ENCODE measurements around the gene LTB4R2. TPM values are rescaled to one million over a fixed set of nuclear protein-coding genes. Genes with fewer than 3 reads are reported as not detected.

The LTB4R2 gene
- total RNA-seq, 1 donor from 2014 or later = 13.3 TPM

GRCh38 chr14:24285351-24285750 is 24.6 kb upstream of the LTB4R2 start:
- Mint-ChIP-seq H3K36me3 (ENCODE audit: low read depth, unreplicated experiment) (peaks cover 4% of the 10 kb centered on the region), H3K4me1 (ENCODE audit: unreplicated experiment) (no peaks in the 10 kb centered on the region), H3K27me3 (ENCODE audit: unreplicated experiment) (peaks cover 17% of the 10 kb centered on the region), H3K4me3 (ENCODE audit: unreplicated experiment) (no peak overlapping the region), H3K9me3 (ENCODE audit: unreplicated experiment) (no peaks in the 10 kb centered on the region), H3K27ac (ENCODE audit: unreplicated experiment) (no peak overlapping the region)
- no peak for DNase-seq (ENCODE audit: low spot score)
- no peak for TF ChIP-seq CTCF (IDR thresholded peaks at IDR 0.05; ENCODE audit: unreplicated experiment)

DNA sequence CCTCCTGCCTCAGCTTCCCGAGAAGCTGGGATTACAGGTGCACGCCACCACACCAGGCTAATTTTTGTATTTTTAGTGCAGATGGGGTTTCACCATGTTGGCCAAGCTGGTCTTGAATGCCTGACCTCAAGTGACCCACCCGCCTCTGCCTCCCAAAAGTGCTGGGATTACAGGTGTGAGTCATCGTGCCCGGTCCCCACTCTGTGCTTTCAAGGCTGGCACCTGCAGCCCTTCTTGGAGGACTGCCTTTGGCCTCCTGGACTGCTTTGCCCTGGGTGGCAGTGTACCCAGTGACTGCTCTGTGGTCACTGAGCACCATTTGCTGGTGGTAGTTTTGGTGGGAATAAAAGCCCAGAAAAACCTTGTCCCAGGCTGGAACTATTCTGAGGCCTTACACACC is 22.9 kb upstream of the LTB4R2 start:
- H3K4me1 Mint-ChIP-seq (ENCODE audit: unreplicated experiment) = no peaks in the 10 kb centered on the region
- DNase-seq (ENCODE audit: low spot score) = no peak
- no peak overlapping the region for H3K4me3 Mint-ChIP-seq (ENCODE audit: unreplicated experiment)
- H3K36me3 Mint-ChIP-seq (ENCODE audit: low read depth, unreplicated experiment) = peaks cover 15% of the 10 kb centered on the region
- H3K27me3 Mint-ChIP-seq (ENCODE audit: unreplicated experiment) = peaks cover 13% of the 10 kb centered on the region
- H3K9me3 Mint-ChIP-seq (ENCODE audit: unreplicated experiment) = no peaks in the 10 kb centered on the region
- TF ChIP-seq CTCF (IDR thresholded peaks at IDR 0.05; ENCODE audit: unreplicated experiment) = no peak
- no peak overlapping the region for H3K27ac Mint-ChIP-seq (ENCODE audit: unreplicated experiment)

DNA sequence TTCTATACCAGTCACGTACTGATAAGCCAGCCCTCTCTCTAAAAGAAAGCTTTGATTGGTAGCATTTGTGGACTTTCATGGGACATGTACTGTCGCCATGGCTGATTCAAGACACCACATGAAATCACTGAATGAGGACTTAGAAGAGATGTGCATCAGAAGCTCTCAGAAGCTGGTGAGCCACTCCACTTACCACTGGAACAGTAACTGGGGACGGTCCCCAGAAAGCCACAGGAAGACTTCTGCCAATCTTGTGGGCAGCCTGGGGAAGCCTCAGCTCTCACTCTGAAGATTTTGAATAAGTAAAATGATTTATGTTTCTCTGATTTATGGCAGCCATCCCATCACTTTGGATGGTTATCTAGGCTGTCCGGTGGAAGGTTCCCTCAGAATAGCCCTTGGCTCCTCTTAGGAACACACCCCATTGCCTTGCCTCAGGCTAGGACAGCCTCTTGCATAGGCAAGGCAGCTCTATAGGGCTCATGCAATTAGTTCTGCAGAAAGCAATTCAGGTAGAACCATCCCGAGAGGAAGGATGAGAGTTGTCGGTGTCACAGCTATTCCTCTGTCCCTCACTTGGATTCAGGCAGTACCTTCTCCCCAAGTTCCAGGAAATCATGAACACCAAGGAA is 20.2 kb upstream of the LTB4R2 start:
- Mint-ChIP-seq H3K4me3 (ENCODE audit: unreplicated experiment) (no peak overlapping the region), H3K36me3 (ENCODE audit: low read depth, unreplicated experiment) (peaks cover 15% of the 10 kb centered on the region), H3K4me1 (ENCODE audit: unreplicated experiment) (no peaks in the 10 kb centered on the region), H3K9me3 (ENCODE audit: unreplicated experiment) (no peaks in the 10 kb centered on the region), H3K27me3 (ENCODE audit: unreplicated experiment) (peaks cover 11% of the 10 kb centered on the region), H3K27ac (ENCODE audit: unreplicated experiment) (no peak overlapping the region)
- DNase-seq (ENCODE audit: low spot score) = no peak
- TF ChIP-seq CTCF (IDR thresholded peaks at IDR 0.05; ENCODE audit: unreplicated experiment) = no peak

GRCh38 chr14:24290746-24291145 is 19.2 kb upstream of the LTB4R2 start:
- no peak for DNase-seq (ENCODE audit: low spot score)
- H3K36me3 Mint-ChIP-seq (ENCODE audit: low read depth, unreplicated experiment) = peaks cover 21% of the 10 kb centered on the region
- H3K27me3 Mint-ChIP-seq (ENCODE audit: unreplicated experiment) = peaks cover 8% of the 10 kb centered on the region
- H3K4me1 Mint-ChIP-seq (ENCODE audit: unreplicated experiment) = no peaks in the 10 kb centered on the region
- H3K9me3 Mint-ChIP-seq (ENCODE audit: unreplicated experiment) = no peaks in the 10 kb centered on the region
- TF ChIP-seq CTCF (IDR thresholded peaks at IDR 0.05; ENCODE audit: unreplicated experiment) = no peak
- H3K4me3 Mint-ChIP-seq (ENCODE audit: unreplicated experiment) = no peak overlapping the region
- H3K27ac Mint-ChIP-seq (ENCODE audit: unreplicated experiment) = no peak overlapping the region

DNA sequence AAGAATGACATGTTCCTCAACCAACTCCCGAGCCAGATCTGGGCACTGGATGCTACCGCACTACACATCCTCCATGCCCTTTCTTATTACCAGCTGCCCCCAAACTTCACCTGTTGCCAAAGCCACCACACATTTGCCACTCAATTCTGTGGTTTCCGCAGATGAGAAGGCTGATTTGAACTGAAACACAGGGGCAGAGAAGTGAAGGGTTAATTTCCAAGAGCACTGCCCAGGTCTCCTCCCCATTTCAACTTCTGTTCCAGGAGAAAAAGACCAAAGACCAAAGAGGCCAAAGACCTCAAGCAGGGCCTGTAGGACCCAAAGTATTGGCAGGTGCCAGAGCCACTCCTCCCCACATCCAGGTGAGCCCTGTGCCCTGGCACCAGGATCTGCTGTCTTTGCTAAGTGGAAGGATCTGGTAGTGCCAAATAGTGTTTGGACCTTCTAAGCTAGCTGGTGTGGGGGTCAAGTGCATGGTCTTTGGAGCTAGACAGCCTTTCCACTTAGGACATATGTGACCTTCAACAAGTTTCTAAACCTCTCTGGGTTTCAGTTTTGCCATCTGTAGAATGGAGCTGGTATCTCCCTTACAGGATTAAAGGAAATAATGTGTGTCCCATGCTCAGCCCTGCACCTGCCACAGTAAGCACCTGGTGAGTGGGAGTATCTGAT is 18.4 kb upstream of the LTB4R2 start:
- TF ChIP-seq CTCF (IDR thresholded peaks at IDR 0.05; ENCODE audit: unreplicated experiment) = no peak
- H3K27me3 Mint-ChIP-seq (ENCODE audit: unreplicated experiment) = peaks cover 5% of the 10 kb centered on the region
- H3K4me3 Mint-ChIP-seq (ENCODE audit: unreplicated experiment) = no peak overlapping the region
- no peaks in the 10 kb centered on the region for H3K4me1 Mint-ChIP-seq (ENCODE audit: unreplicated experiment)
- H3K36me3 Mint-ChIP-seq (ENCODE audit: low read depth, unreplicated experiment) = peaks cover 26% of the 10 kb centered on the region
- H3K9me3 Mint-ChIP-seq (ENCODE audit: unreplicated experiment) = no peaks in the 10 kb centered on the region
- H3K27ac Mint-ChIP-seq (ENCODE audit: unreplicated experiment) = no peak overlapping the region
- no peak for DNase-seq (ENCODE audit: low spot score)
